Right kidney (tissue), 1 donor: ENCODE data around the gene G3BP2.
"Not testable (repeated sequence)": the region's sequence is repeated elsewhere in the genome, so short reads cannot be mapped to it uniquely, and the experiment has no call there.

Source experiments
- DNase-seq: peaks from one replicate; pipeline ENCODE4 v3.0.0-alpha.2; 2016

Gene G3BP2

DNA sequence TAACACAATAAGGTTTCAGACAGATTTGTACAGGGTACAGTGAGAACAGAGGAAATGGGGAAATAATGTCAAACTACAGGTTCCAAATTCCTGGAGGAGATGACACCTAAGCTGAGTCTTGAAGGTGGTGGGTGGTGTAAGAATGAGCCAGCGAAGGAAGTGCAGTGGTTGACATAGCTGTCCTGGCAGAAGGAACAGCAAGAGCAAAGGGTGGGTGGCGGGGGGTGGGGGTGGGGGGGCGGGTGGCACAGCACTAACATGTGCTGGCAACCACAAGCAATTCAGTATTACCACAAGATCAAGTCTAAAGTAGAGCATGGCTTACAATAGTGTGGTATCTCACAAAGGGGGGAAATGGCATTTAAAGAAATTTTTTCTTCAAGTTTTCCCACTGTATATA lies 13.1 kb upstream of the G3BP2 start:
- DNase-seq: no peak

DNA sequence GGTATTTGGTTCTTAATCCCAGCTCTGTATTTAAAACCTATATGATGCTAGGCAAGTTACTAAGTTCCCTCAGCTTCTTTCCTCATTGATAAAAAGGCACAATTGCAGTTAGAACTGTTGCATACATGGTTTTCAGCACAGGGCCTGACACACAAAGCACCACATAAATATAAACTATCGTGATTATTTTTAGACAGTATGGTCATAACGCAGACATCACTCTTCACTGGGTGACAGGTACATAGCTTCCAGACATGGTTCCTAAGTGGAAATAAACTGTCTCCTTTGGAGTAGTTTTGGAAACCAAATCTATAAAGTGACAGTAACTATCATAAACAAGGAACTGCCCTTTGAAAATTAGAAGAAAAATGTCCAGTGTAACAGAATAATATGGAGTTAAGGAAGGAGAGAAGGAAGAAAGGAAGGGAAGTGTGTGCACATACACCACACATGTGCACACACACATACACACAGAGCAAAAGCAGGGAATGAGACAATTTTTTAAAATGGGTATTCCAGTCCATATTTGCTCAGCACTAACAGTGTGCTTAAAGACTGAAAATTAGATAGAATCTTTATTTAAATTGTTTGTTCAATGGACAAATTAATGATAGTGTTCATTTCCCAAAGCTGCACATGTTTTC lies 12.5 kb upstream of the G3BP2 start:
- no peak for DNase-seq

DNA sequence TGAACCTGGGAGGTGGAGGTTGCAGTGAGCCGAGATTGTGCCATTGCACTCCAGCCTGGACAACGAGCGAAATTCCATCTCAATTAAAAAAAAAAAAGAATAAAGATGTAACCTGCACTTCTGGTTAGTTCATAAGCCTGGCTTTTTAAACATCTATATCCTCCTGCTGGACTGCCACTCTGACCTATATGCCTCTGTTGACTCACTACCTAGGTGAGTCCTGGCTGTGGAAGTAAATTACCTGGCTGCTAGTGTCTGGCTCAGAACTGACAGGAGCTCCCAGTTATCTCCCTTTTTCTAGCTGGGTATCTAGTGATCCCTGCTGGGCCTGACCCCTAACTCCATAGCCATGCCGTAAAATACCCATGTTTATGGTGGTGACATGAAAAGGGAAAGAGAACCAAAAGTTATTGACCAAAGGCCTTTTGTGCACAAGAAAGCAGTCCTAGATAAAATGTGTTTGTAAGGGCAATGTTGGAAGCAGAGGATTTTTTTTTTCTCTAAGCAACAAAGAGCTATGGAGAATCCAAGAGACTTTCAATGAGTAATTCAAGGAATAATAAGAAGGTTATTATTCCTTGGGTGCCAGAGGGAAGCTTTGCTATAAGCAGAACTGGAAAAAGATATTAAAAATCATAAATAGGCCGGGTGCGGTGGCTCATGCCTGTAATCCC lies 10.4 kb upstream of the G3BP2 start:
- DNase-seq: no peak

DNA sequence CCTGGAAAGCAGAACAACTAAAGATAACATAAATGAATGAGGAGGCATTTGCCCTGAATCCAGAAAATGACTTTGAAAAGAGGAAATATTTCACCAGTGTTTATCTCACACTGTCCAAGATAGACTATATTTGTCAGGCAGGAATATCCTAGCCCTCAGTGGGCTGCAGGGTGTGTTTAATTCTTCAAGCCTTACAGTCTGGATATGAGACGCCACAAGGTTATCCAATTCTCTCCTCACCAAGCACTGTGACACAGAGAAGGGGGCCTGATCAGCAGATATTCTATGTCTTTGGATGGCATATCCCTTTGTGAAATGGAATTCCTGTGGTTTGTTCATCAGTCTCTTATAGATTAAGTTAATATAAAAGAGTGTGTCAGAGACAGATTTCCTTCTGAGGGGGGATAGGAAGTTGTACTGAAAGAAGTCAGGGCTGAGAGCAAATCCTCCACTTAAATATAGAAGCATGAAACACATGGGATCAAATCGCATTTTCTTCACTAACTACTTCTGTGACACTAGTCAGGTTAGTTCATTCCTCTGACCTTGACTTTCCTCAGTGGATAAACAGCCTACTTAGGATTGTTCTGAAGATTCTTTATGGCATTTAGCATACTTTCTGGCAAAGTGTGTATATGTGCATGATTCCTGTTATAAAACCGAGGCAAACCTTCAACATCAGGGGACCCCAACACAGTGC lies 6.8 kb upstream of the G3BP2 start:
- no peak for DNase-seq

DNA sequence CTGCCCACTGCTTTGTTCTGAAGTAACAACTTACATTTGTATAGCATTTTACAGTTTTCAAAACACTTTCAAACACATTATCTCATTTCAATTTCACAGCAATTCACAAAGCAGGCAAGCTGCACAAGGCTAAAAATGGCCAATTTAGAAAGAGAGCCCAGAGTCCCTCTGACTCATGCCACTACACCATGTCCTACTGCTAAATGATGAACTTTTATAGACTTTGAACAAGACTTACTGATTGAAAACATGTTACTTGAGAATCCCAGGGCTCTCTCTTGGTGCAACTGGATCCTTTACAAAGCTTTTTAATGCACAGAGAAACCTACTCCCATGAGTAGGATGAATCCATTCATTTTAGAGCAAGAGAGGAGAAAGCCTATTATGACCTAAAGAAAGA lies 5.8 kb upstream of the G3BP2 start:
- no peak for DNase-seq

DNA sequence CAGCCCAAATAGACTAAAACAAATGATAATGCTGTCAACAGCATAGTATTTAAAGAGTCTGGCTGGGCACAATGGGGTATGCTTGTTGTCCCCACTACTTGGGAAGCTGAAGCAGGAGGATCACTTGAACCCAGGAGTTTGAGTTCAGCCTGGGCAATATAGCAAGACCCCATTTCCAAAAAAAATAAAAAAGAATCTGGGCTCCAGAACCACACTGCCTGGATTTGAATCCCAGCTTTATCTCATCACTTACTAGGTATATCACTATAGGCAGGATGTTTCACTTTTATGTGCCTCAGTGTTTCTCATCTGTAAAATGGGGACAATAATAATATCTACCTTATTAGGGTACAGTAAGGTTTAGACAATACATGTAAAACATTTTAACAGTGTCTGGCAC lies 5.3 kb upstream of the G3BP2 start:
- DNase-seq: no peak

DNA sequence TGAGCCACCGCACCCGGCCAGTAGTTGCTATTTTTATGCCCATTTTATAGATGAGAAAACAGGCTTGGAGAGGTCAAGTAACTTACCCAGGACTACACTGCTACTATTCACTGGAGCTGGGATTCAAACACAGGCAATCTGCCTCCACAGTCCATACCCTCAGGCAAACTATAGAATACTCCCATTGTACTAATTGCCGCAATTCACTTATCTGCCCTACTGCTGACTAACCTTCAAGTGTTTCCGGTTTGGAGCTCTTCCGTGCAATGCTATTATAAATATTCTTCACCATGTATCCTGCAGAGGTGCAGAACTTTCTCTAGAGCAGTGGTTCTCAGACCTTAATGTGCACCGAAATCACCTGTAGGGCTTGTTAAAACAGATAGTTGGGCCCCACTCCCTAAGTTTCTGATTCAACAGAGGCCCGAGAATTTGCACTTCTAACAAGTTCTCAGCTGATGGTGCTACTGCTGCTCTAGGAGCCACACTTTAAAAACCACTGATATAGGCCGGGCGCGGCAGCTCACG lies 1.9 kb upstream of the G3BP2 start:
- no peak for DNase-seq

DNA sequence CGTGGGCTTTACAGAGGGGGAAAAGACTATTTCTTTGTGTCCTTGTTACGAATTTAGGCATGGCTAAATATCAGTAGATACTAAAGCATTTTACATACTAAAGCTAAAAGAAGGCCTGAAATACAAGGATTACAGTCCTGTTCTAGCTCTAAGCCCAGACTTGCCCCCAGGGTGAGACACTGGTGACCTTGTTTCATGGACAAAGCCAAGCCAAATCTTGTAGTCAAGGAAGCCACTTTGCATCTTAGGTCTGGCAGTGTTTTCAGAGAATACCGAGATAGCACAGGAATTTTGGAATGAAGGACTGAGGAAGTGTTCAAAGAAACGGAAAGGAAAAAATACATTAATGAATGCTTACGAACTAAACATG lies 733 bp upstream of the G3BP2 start:
- DNase-seq: no peak

DNA sequence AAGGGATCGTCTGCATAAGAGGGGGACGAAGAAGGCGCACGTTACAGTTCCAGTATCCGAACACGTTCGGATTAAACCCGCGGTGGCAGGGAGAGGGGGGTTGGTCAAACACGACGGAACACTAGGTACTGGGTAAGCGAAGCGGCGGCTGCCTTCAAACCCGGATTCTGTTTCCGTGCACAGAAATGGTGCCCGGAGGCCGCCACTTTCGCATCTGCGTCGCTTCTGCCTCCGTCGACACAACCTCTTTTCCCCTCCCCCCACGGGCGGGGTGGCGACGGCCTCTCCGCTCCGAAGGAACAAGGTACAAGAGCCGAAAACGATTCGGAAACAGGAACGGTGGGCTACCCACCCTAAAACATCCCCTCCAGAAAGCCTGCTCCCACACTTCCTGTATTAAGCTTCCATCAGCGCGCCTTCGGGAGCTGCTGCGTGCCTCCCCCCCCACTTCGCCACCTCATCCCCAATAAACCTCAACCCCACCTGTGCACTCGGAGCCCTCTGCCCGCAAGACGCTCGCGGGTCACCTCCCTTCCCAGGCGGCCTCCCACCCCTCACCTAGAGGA lies 667 bp downstream of the G3BP2 start:
- peak; percentile 89 for DNase-seq

DNA sequence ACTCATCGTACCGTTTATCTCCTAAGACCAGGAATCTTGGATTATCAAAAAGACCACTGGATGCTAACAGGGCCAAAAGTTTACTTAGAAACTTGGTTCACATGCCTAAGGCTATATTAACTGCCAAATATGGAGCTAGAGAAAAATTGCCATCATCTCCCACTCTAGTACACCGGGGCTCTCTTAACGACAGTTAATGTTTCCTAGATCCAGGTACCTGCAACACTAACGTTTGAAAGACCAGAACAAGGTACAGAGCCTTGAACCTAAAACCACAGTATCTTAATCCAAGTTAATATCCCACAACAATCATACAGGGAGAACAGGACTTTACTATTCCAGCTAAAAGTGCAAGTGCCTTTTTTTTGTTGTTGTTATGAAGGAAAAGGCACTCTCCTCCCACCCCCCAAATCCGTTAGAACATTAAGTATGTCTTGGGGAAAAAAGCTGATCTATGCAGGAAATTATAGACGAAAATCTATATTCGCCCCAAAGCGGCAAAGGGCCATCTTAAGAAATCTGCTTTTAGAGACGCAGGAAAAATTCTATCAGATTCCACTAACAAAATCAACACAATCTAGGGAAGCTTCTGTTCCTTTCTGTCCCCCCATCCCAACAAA lies 1.3 kb downstream of the G3BP2 start:
- no peak for DNase-seq

DNA sequence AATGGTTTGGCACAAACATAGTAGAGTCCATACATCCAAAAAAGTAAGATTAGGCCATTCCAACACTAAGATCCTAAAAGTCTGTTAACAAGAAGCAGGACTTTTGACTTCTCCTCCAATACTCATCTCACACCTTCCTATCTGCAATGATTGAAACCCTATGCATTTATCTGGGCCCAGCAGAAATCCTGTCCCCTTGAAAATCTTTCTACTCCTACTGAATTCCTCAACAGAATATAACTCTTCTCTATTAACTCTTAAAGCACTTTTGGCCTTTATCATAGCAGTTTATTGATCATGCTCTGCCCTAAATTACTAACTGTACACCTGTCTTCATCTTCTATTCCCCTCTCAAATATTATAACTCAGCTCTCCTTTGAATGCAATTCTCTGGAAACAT lies 4.6 kb downstream of the G3BP2 start:
- DNase-seq: no peak

DNA sequence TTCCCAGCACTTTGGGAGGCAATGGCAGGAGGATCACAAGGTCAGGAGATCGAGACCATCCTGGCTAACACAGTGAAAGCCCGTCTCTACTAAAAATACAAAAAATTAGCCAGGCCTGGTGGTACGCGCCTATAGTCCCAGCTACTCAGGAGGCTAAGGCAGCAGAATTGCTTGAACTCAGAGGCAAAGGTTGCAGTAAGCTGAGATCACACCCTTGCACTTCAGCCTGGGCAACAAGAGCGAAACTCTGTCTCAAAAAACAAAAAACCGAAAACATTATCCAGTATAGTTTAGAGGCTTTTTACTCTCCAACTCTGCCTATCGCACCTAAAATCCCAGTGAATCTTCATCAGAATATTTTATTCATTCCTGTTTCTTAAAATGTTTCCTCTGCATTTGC lies 5.6 kb downstream of the G3BP2 start:
- DNase-seq: not testable (repeated sequence)

DNA sequence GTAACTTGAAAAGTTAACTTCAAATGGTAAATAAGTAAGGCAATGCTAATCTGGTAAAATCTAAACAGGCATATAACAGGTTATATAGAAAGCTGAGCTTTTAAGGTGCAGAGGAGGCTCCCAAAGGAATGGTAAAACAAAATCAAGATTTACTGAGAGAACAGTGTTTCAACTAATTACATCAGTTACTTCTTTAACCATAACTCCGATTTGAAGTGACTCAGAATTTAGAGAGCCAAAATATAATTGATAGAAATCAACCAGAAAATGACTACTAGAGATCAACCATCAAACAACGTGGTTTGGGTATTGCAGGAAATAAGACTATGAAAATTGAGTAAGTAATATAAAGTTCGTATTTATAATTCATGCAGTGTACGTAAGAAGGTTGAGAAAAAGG lies 6.9 kb downstream of the G3BP2 start:
- DNase-seq: no peak

DNA sequence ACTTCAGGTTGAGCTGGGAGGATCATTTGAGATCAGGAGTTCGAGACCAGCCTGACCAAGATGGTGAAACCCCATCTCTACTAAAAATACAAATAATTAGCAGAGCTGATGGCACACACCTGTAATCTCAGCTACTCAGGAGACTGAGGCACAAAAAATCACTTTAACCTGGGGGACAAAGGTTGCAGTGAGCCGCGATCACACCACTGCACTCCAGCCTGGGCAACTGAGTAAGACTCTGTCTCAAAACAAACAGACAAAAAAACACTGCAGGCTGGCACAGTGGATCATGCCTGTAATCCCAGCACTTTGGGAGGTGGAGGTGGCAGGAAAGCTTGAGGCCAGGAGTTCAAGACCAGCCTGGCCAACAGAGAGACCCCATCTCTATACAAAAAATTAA lies 8.6 kb downstream of the G3BP2 start:
- not testable (repeated sequence) for DNase-seq

DNA sequence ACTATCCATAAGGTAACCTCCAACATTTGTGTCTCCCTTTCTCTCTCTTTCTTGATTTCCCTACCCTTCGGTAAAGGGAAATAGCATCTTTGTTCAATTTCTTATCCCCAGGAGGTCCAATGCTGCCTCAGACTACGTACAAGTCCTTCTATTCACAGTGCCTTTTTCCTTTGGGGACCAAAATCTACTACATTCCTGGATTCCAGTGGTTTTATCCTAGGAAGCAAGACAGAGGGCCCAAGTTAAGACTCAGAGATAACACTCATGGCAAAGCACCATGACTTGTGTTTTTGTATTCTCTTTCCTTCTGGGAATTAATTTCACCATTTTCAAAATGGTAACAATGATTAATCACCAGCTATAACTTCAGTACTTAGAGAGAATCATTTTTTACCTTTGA lies 10.6 kb downstream of the G3BP2 start:
- no peak for DNase-seq

DNA sequence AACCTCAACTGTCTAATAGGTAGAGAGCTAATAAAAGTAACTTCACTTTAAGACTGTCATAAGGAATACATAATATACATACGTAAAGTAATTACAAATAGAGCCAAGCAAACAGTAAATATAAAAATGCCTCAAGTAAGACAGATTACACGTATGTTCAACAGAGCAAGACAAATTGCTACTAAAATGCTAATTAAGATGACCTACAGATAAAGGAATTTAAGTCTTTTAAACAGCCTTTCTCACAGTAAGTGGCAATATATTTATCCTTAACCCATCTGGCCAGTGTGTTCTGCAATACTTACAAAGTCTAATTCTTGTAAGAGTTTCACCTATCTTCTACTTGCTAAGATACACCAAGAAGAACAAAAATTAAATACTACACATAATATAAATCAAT lies 12.7 kb downstream of the G3BP2 start:
- DNase-seq: no peak

DNA sequence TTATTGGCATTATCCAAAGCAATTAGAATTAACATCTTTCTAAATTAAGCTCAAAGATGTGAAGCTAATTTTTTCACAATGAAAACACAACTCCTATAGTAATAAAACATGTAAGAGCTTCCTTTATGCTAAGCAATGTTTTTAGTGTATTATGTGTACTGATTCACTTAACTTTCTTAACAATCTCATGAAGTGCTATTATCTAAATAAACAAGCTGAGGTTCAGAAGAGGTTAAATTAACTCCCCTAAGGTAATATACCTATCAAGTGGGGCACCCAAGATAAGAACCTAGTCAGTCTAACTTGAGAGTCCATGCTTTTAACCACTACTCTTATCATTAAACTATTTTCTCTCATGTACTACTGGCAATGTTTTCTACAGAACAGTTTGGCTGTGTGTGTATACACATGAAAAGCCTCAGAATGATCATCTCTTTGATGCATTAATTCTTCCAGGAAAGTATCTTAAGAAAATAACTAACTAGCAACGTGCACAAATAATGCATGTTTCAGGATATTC lies 13.6 kb downstream of the G3BP2 start:
- no peak for DNase-seq

DNA sequence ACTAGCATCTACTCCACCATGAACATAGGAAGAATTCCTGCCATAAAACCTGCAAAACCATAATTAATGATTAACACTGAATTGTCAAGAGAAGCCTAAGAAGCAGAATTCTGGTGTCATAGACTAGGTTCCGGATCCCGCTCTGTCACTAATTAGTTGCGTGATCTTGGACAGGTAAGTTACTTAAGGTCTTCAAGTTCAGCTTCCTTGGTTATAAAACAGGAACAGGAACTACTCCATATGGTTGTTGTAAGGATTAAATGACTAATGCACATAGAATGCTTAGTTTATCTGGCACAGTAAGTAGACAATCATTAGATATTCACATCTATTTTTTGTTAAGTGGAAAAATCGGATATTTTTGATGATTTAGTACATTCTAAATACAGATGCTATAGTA lies 14.3 kb downstream of the G3BP2 start:
- no peak for DNase-seq

DNA sequence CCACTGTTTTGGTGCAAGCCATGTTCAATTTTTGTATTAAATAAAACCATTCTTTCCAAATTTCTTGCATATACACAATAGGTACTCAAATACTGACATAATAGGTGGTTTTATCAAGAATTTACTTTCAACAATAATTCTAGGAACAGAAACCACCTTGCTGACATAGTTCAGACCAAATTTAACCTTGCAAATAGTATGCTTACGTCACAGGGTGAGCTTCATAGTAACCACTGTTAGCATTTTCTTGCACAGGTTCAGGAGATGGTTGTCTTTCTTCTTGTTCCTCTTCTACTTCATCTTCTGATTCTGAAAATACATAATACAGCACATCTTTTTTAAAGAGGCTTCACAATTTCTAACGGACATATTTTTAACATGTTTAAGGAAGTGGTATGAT lies 17.6 kb downstream of the G3BP2 start:
- DNase-seq: no peak

DNA sequence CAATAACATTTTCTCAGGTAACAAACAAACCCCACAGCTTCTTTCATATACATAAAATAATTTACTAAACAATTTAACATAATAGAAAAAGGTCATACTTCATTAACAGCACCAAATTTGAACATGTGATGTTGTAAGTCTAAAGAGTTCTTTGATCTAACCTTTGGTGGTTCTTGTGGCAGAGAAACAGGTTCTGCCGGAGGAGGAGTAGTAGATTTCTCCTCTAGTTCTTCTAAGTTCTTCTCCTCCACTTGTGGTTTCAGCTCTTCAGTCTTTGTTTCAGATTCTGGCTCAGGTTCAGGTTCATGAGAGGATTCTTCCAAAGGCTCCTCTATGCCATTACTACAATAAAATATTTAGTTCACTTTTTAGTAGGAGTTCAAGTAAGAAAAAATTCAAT lies 18.3 kb downstream of the G3BP2 start:
- DNase-seq: no peak

DNA sequence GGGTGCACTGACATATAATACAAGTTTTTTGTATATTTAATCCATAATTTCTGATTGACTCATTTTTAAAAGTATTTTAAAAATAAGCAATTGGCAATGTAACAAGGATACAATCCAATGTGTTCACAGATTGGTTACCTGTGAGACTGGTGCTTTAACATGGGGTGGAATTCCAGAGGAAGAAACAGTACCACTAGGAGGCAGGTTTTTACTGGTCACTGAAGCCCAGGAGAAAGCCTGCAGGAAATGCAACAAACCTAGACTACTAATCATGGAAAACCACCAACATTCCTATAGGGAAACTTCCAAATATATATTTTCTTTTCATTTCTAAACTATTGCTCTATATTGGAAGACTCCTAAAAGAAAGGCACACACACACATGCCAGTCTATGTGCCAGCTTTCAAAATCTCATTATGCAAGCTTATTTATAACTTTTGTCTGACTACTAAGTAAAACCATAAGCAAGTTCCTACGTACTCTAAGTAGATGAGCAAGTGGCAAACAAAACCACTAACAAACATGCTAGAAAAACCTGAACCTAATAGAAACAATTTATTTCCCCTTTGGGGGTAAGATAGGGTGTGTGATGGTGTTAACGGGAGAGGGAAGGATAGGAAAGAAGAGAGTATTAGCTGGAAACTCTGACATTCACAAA lies 19.2 kb downstream of the G3BP2 start:
- DNase-seq: no peak

DNA sequence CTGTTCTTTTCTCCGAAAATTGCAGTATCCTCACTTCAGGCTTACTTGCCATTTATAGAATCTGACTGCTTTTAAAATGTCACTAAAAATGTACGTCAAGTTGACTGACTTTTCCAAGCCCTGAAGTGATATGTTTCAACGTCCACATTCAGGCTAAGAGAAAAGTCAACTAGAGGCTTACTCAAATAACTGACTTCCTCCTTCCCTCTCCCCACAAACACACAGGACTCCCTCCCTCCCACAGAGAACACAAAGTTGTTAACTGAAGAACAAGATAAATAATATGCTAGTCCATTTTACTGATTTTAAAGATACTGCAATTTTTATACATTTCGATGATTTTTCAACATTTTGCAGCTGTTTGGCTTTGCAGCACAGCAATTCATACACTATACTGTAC lies 29.1 kb downstream of the G3BP2 start:
- no peak for DNase-seq
